Activated naive CD8-positive, alpha-beta T cell treated with anti-CD3 and anti-CD28 coated beads, Interleukin-2, amount 10 ng/mL, durations not matched to agents 7 days and 5 days (primary cell): ENCODE data around the gene TTYH3. TPM values are rescaled to one million over a fixed set of nuclear protein-coding genes. Genes with fewer than 3 reads are reported as not detected.

ENCODE experiments used
- ATAC-seq: fragments of 150-1000 bp; cut with Tn5 transposase; one replicate; pipeline ENCODE4 v1.10.0; 2021; ENCODE audit warnings: low read depth, moderate library complexity
- POLR2A ChIA-PET: fragments of 350-600 bp; sonication (Branson Sonifier 250); formaldehyde crosslinking; loops from one replicate; lab custom pipeline; 2021; ENCODE audit warnings: antibody characterized with exemption; lab: Charles Lee
- DNase-seq: peaks from one replicate; pipeline ENCODE4 v3.0.0; 2021
- H3K27ac Mint-ChIP-seq: one replicate; pipeline ENCODE4 v1.8.0; 2022; ENCODE audit warnings: mild to moderate bottlenecking, mixed read lengths
- H3K27me3 Mint-ChIP-seq: one replicate; pipeline ENCODE4 v1.8.0; 2022; ENCODE audit warnings: mild to moderate bottlenecking, moderate library complexity, mixed read lengths
- H3K36me3 Mint-ChIP-seq: one replicate; pipeline ENCODE4 v1.8.0; 2021; ENCODE audit warnings: mild to moderate bottlenecking, mixed read lengths
- H3K4me1 Mint-ChIP-seq: one replicate; pipeline ENCODE4 v1.8.0; 2021; ENCODE audit warnings: mixed read lengths
- H3K4me3 Mint-ChIP-seq: one replicate; pipeline ENCODE4 v1.8.0; 2022; ENCODE audit warnings: mild to moderate bottlenecking, moderate library complexity, mixed read lengths
- H3K9me3 Mint-ChIP-seq: one replicate; pipeline ENCODE4 v1.8.0; 2021; ENCODE audit warnings: mixed read lengths
- total RNA-seq, 2 experiments: library from RNA; stranded (reverse); gene quantifications; one replicate each; pipeline ENCODE4 v1.2.3, GENCODE V29; 2021

Gene TTYH3
- total RNA-seq, 2 experiments from 2014 or later: 32.0 to 33.4 TPM

GRCh38 chr7:2638224-2638991, 6.6 kb downstream of the TTYH3 start:
- Mint-ChIP-seq H3K27ac (no peak overlapping the region), H3K4me3 (no peak overlapping the region), H3K9me3 (no peaks in the 10 kb centered on the region), H3K36me3 (no peaks in the 10 kb centered on the region), H3K4me1 (peaks cover 2% of the 10 kb centered on the region), H3K27me3 (no peaks in the 10 kb centered on the region)
- no peak for DNase-seq
- ATAC-seq: no peak
- POLR2A ChIA-PET: no interaction called here

- H3K4me1 Mint-ChIP-seq: no peaks in the 10 kb centered on the region
- no peak overlapping the region for H3K4me3 Mint-ChIP-seq
- H3K9me3 Mint-ChIP-seq: no peaks in the 10 kb centered on the region
- no peak for ATAC-seq
- DNase-seq: no peak
- POLR2A ChIA-PET: no interaction called here
- no peaks in the 10 kb centered on the region for H3K27me3 Mint-ChIP-seq
- no peaks in the 10 kb centered on the region for H3K36me3 Mint-ChIP-seq
- no peak overlapping the region for H3K27ac Mint-ChIP-seq
These were observed 7.4 kb downstream of the TTYH3 start for GRCh38 chr7:2639181-2639681.

GRCh38 chr7:2639695-2640481, 8.1 kb downstream of the TTYH3 start:
- ATAC-seq (no peak), DNase-seq (no peak)
- Mint-ChIP-seq H3K4me1 (peaks cover 2% of the 10 kb centered on the region), H3K27ac (no peak overlapping the region), H3K27me3 (no peaks in the 10 kb centered on the region), H3K9me3 (no peaks in the 10 kb centered on the region), H3K4me3 (no peak overlapping the region), H3K36me3 (no peaks in the 10 kb centered on the region)
- POLR2A ChIA-PET: no interaction called here

- POLR2A ChIA-PET: no interaction called here
- no peaks in the 10 kb centered on the region for H3K27me3 Mint-ChIP-seq
- ATAC-seq (no peak), DNase-seq (no peak)
- no peak overlapping the region for H3K27ac Mint-ChIP-seq
- no peak overlapping the region for H3K4me3 Mint-ChIP-seq
- H3K9me3 Mint-ChIP-seq: no peaks in the 10 kb centered on the region
- peaks cover 8% of the 10 kb centered on the region for H3K4me1 Mint-ChIP-seq
- no peaks in the 10 kb centered on the region for H3K36me3 Mint-ChIP-seq
These were observed 8.7 kb downstream of the TTYH3 start for GRCh38 chr7:2640482-2640830.

GRCh38 chr7:2640846-2641316, 9.1 kb downstream of the TTYH3 start:
- Mint-ChIP-seq H3K27ac (no peak overlapping the region), H3K27me3 (no peaks in the 10 kb centered on the region), H3K4me1 (peaks cover 12% of the 10 kb centered on the region), H3K36me3 (no peaks in the 10 kb centered on the region), H3K9me3 (no peaks in the 10 kb centered on the region), H3K4me3 (no peak overlapping the region)
- DNase-seq (no peak), ATAC-seq (no peak)
- POLR2A ChIA-PET: no interaction called here

GRCh38 chr7:2641406-2642393, 9.9 kb downstream of the TTYH3 start:
- peaks cover 12% of the 10 kb centered on the region for H3K4me1 Mint-ChIP-seq
- H3K27me3 Mint-ChIP-seq: no peaks in the 10 kb centered on the region
- ATAC-seq (no peak), DNase-seq (no peak)
- no peaks in the 10 kb centered on the region for H3K36me3 Mint-ChIP-seq
- no peak overlapping the region for H3K4me3 Mint-ChIP-seq
- POLR2A ChIA-PET: no interaction called here
- no peak overlapping the region for H3K27ac Mint-ChIP-seq
- H3K9me3 Mint-ChIP-seq: no peaks in the 10 kb centered on the region

GRCh38 chr7:2643386-2644219, 11.8 kb downstream of the TTYH3 start:
- DNase-seq: no peak
- no peaks in the 10 kb centered on the region for H3K36me3 Mint-ChIP-seq
- H3K27me3 Mint-ChIP-seq: no peaks in the 10 kb centered on the region
- H3K4me3 Mint-ChIP-seq: no peak overlapping the region
- ATAC-seq: no peak
- H3K4me1 Mint-ChIP-seq: peaks cover 12% of the 10 kb centered on the region
- H3K27ac Mint-ChIP-seq: peak overlapping the region; percentile 11
- POLR2A ChIA-PET: interaction anchor here (0.7 to 3.5 kb wide), 3 partner anchors 10 to 132 kb away, joined by 5 to 42 read pairs (median 9); partner anchors contain the start of gene TTYH3
- no peaks in the 10 kb centered on the region for H3K9me3 Mint-ChIP-seq

GRCh38 chr7:2644220-2644561, 12.4 kb downstream of the TTYH3 start:
- POLR2A ChIA-PET: interaction anchor here (0.8 to 3.5 kb wide), 5 partner anchors 11 to 242 kb away, joined by 3 to 42 read pairs (median 9); partner anchors contain the start of genes IQCE and TTYH3

GRCh38 chr7:2644562-2645273, 12.9 kb downstream of the TTYH3 start:
- no peak for DNase-seq
- Mint-ChIP-seq H3K27ac (peak overlapping the region; percentile 91), H3K4me3 (peak overlapping the region; percentile 78), H3K36me3 (no peaks in the 10 kb centered on the region), H3K27me3 (no peaks in the 10 kb centered on the region), H3K4me1 (peaks cover 12% of the 10 kb centered on the region), H3K9me3 (no peaks in the 10 kb centered on the region)
- peak; percentile 84 for ATAC-seq
- POLR2A ChIA-PET: interaction anchor here (0.7 to 3.5 kb wide), 11 partner anchors 11 to 242 kb away, joined by 3 to 42 read pairs (median 4); partner anchors contain the start of genes IQCE and TTYH3

More at GRCh38 chr7:2644220-2644561, 12.4 kb downstream of the TTYH3 start:
- no peaks in the 10 kb centered on the region for H3K36me3 Mint-ChIP-seq
- H3K27me3 Mint-ChIP-seq: no peaks in the 10 kb centered on the region
- ATAC-seq (no peak), DNase-seq (no peak)
- H3K4me1 Mint-ChIP-seq: peaks cover 12% of the 10 kb centered on the region
- H3K27ac Mint-ChIP-seq: peak overlapping the region; percentile 79
- no peak overlapping the region for H3K4me3 Mint-ChIP-seq
- no peaks in the 10 kb centered on the region for H3K9me3 Mint-ChIP-seq

GRCh38 chr7:2645274-2645868, 13.6 kb downstream of the TTYH3 start:
- Mint-ChIP-seq H3K36me3 (no peaks in the 10 kb centered on the region), H3K9me3 (no peaks in the 10 kb centered on the region), H3K27ac (peak overlapping the region; percentile 91), H3K27me3 (no peaks in the 10 kb centered on the region), H3K4me1 (peaks cover 12% of the 10 kb centered on the region), H3K4me3 (peak overlapping the region; percentile 78)
- POLR2A ChIA-PET: interaction anchor here (0.7 to 3.5 kb wide), 12 partner anchors 12 to 194 kb away, joined by 3 to 42 read pairs (median 4); partner anchors contain the start of genes IQCE and TTYH3
- DNase-seq: peak; percentile 77
- ATAC-seq: peak; percentile 77

GRCh38 chr7:2646336-2646679, 14.5 kb downstream of the TTYH3 start:
- H3K36me3 Mint-ChIP-seq: no peaks in the 10 kb centered on the region
- POLR2A ChIA-PET: interaction anchor here (1.1 to 3.5 kb wide), 6 partner anchors 13 to 135 kb away, joined by 3 to 42 read pairs (median 8); partner anchors contain the start of gene TTYH3
- H3K9me3 Mint-ChIP-seq: no peaks in the 10 kb centered on the region
- H3K27ac Mint-ChIP-seq: no peak overlapping the region
- DNase-seq: no peak
- peaks cover 12% of the 10 kb centered on the region for H3K4me1 Mint-ChIP-seq
- no peaks in the 10 kb centered on the region for H3K27me3 Mint-ChIP-seq
- H3K4me3 Mint-ChIP-seq: no peak overlapping the region
- no peak for ATAC-seq
